22Rv1 (cell line): ENCODE results near the gene MEDAG.
"Not testable (repeated sequence)": the region's sequence is repeated elsewhere in the genome, so short reads cannot be mapped to it uniquely, and the experiment has no call there.

ENCODE experiments used
- H3K27ac ChIP-seq: fragments of 450-650 bp; 2 replicates; pipeline ENCODE4 v1.5.1; 2017
- CTCF ChIP-seq: fragments of 450-650 bp; IDR thresholded peaks from 2 replicates; pipeline ENCODE4 v1.5.1; 2017; ENCODE audit warnings: mild to moderate bottlenecking
- ZFX ChIP-seq: fragments of 450-650 bp; IDR thresholded peaks from 2 replicates; pipeline ENCODE4 v1.6.1; 2017; ENCODE audit warnings: antibody characterized with exemption, borderline replicate concordance

MEDAG gene

DNA sequence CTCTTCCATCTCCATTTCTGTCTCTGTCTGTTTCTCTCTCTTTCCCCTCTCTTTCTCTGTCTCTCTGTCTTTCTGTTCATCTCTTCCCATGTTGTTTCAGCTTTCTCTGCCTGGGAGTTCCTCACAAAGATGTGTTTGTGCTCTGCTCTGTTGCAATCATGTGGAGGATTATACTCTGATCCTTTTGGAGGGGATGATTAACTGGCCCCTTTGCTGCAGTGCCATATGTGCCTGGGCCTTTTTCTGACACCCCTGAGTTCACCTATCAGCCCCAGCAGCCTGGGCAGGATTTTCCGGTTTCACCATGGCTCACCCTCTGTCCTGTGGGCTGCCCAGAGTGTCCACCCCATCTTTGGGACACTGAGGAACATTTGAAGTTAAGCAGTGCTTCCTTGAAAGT lies 17.3 kb downstream of the MEDAG start:
- no peak overlapping the region for H3K27ac ChIP-seq
- TF ChIP-seq CTCF: no peak

DNA sequence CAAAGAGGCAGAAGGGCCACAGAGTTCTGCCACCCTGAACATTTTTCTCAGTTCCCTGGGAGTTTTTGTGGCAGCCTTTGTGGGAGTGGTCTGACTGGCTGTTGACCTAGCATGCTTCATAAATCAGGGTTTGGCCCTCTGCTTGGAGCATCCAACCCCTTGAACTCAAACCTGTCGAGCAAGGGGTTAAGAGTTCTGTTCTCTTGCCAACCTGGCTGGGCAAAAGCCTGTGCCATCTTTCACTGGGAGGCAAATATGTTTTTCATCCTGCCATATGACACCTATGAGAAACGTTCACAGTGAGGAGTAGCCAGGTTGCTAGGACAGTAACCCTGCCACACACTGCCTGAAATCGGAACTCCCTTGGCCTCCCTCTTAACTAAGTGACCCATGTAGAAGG lies 18.6 kb downstream of the MEDAG start:
- no peak overlapping the region for H3K27ac ChIP-seq
- TF ChIP-seq CTCF (no peak), ZFX (no peak)

DNA sequence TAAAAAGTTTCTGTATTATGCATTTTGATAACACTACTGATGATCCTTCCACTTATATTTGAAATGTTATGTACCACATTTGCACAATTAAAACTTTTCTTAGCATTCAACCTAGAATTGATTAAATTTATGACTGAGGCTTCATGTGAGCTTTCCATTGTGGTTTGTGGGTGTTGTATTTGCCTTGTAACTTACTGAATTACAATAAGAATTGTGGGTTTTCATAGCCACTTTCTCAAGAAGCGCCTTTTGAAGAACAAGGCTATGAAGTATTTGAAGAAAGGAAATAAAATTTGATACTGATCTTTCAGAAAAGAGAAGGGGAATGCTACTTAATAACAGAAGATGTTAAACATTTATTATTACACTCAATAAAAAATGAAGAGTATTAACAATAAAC lies 19.4 kb downstream of the MEDAG start:
- TF ChIP-seq CTCF: no peak
- no peak for TF ChIP-seq ZFX
- H3K27ac ChIP-seq: no peak overlapping the region

DNA sequence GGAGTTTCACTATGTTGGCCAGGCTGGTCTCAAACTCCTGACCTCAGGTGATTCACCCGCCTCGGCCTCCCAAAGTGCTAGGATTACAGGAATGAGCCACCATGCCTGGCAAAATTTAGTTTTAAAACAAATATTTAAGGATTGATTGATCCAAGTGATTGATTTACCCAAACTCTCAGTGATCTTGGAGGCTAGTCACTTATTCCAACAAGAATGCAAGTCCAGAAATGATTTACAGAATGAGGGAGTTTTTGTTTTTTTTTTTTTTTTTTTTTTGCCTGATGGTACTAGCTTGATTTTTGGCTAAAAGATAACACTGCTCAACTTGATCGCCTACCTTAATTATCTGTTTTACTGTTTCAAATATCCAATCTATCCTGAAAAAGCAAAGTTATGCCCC lies 20.7 kb downstream of the MEDAG start:
- TF ChIP-seq ZFX: no peak
- no peak for TF ChIP-seq CTCF
- H3K27ac ChIP-seq: no peak overlapping the region

GRCh38 chr13:30927188-30927587 lies 21.1 kb downstream of the MEDAG start:
- not testable (repeated sequence) for H3K27ac ChIP-seq

DNA sequence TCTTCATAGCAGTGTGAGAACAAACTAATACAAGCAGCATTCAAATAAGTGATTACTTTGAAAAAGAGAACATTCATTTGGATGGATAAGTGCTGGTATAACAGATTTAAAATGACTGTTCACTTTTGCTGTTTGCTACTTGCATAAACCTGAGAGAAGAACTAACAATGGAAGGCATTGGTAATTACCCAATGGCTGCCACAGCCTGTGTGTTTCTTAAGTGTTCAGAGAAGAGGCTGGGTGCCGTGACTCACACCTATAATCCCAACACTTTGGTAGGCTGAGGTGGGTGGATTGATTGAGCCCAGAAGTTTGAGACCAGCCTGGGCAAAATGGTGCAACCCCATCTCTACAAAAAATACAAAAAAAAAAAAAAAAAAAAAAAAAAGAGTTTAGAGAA lies 21.5 kb downstream of the MEDAG start:
- no peak for TF ChIP-seq ZFX
- no peak for TF ChIP-seq CTCF
- H3K27ac ChIP-seq: no peak overlapping the region

DNA sequence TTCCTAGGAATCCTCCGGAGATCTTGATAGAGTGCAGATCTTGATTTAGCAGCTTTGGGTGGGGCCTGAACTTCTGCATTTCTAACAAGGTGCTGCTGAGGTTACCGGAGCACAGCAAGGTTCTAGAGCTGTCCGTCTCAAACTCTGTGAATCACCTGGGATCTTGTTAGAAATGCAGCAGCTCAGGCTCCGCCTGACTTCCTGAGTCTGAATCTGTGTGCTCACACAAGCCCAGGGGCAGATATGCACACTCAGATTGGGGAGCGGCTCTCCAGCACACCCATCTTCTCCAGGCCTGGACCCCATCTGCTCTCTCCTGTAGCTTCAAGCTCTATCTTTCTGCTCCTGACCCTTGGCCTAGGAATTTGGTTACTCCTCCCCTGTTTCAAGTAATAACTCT lies 22.9 kb downstream of the MEDAG start:
- no peak for TF ChIP-seq CTCF
- no peak for TF ChIP-seq ZFX
- H3K27ac ChIP-seq: no peak overlapping the region

GRCh38 chr13:30932481-30933353 lies 26.6 kb downstream of the MEDAG start, which contains the start of gene TEX26:
Gene TEX26 (plus strand): TSS chr13:30932656. CDS start chr13:30932716, 60 bp downstream.
- H3K27ac ChIP-seq: no peak within 1 kb of the TSS
- TF ChIP-seq CTCF (no peak), ZFX (no peak)
